T-cell (primary cell): ENCODE results near the gene TSKU. TPM values are rescaled to one million over a fixed set of nuclear protein-coding genes. Genes with fewer than 3 reads are reported as not detected.

ENCODE experiments used
- ATAC-seq, 4 experiments: fragments of 200-7000 bp in 3 of 4; fragments of 150-1000 bp in 1 of 4; cut with Tn5 transposase; replicated peaks in 1 of 4; 1 replicate in 3 of 4; 2 replicates in 1 of 4; pipeline ENCODE4 v1.10.0; 2021; ENCODE audit warnings: moderate library complexity in 3 of 4, mild to moderate bottlenecking in 2 of 4, moderate number of reproducible peaks in 1 of 4
- CTCF ChIA-PET, 2 donors: fragments of 300-600 bp; sonication (Branson Sonifier 250); formaldehyde crosslinking; loops; one replicate each; lab custom pipeline; 2022; ENCODE audit warnings: antibody characterized with exemption in 2 of 2; lab: Charles Lee
- POLR2A ChIA-PET, 2 donors: fragments of 300-600 bp; sonication (Branson Sonifier 250); formaldehyde crosslinking; loops; one replicate each; lab custom pipeline; 2022; ENCODE audit warnings: antibody characterized with exemption in 2 of 2; lab: Charles Lee
- DNase-seq, 35 experiments: peaks; one replicate each; pipeline versions ENCODE4 v3.0.0 to v3.0.0-alpha.2; 2013 to 2023
- H3K27ac ChIP-seq: one replicate; pipeline ENCODE4 v1.5.1; 2013; ENCODE audit warnings: low read length
- H3K27me3 ChIP-seq, 2 experiments: replicated peaks in 1 of 2; 1 replicate in 1 of 2; 2 replicates in 1 of 2; pipeline versions ENCODE4 v1.6.1 to v1.7.0; 2013; ENCODE audit warnings: low read length in 1 of 2, mixed read lengths in 1 of 2; ENCODE audit not compliant: control insufficient read depth in 2 of 2, insufficient read depth in 2 of 2; ENCODE audit errors: extremely low read depth in 1 of 2
- H3K36me3 ChIP-seq, 2 donors: 1 replicate in 1 of 2; 2 replicates in 1 of 2; pipeline versions ENCODE4 v1.6.1 to v1.7.0; 2013; ENCODE audit warnings: low read length in 1 of 2; ENCODE audit not compliant: control insufficient read depth in 2 of 2, insufficient read depth in 1 of 2; ENCODE audit errors: extremely low read depth in 1 of 2
- H3K4me1 ChIP-seq, 2 experiments: 1 replicate in 1 of 2; 2 replicates in 1 of 2; pipeline versions ENCODE4 v1.6.1 to v1.7.0; 2013; ENCODE audit warnings: low read length in 2 of 2, mixed read lengths in 1 of 2; ENCODE audit not compliant: insufficient read depth in 2 of 2, control insufficient read depth in 1 of 2; ENCODE audit errors: extremely low read depth in 1 of 2
- H3K4me3 ChIP-seq, 2 donors: 1 replicate in 1 of 2; 2 replicates in 1 of 2; pipeline versions ENCODE4 v1.5.1 to v1.7.0; 2013; ENCODE audit warnings: mild to moderate bottlenecking in 2 of 2, low read length in 1 of 2, moderate library complexity in 1 of 2; ENCODE audit not compliant: control insufficient read depth in 1 of 2; ENCODE audit errors: extremely low read depth in 1 of 2
- H3K9me3 ChIP-seq: 2 replicates; pipeline ENCODE4 v1.7.0; 2013
- H3K27ac Mint-ChIP-seq, 2 donors: one replicate each; pipeline ENCODE4 v1.8.0; 2020 to 2021; ENCODE audit warnings: mild to moderate bottlenecking in 2 of 2, mixed read lengths in 2 of 2
- H3K27me3 Mint-ChIP-seq, 2 donors: one replicate each; pipeline ENCODE4 v1.8.0; 2021 to 2022; ENCODE audit warnings: mixed read lengths in 2 of 2
- H3K36me3 Mint-ChIP-seq: one replicate; pipeline ENCODE4 v1.8.0; 2021; ENCODE audit warnings: mixed read lengths
- H3K4me1 Mint-ChIP-seq, 3 donors: one replicate each; pipeline ENCODE4 v1.8.0; 2020 to 2022; ENCODE audit warnings: mixed read lengths in 3 of 3, mild to moderate bottlenecking in 1 of 3
- H3K4me3 Mint-ChIP-seq, 3 donors: one replicate each; pipeline ENCODE4 v1.8.0; 2020 to 2022; ENCODE audit warnings: mild to moderate bottlenecking in 3 of 3, mixed read lengths in 3 of 3, moderate library complexity in 3 of 3
- H3K9me3 Mint-ChIP-seq, 3 donors: one replicate each; pipeline ENCODE4 v1.8.0; 2020 to 2022; ENCODE audit warnings: mixed read lengths in 3 of 3
- WGBS: methylation state at CpG from one replicate; pipeline ENCODE4 v1.1.5; 2013; ENCODE audit warnings: missing lambda C conversion rate; ENCODE audit not compliant: insufficient coverage; 5-methylcytosine and 5-hydroxymethylcytosine counted together
- total RNA-seq, 35 experiments: library from RNA in 6 of 35; stranded (reverse) in 6 of 35; fragments of 120-200 nt in 1 of 35; gene quantifications; one replicate each; pipeline versions ENCODE4 v1.2.1 to v1.2.4 and lab custom pipeline; 2013 to 2026

Gene TSKU
- total RNA-seq, 5 donors from 2014 or later (not counting 1 experiment from before 2014, with no cell fraction given) = 0.23 to 0.47 (median 0.32) TPM; not detected in 2

DNA sequence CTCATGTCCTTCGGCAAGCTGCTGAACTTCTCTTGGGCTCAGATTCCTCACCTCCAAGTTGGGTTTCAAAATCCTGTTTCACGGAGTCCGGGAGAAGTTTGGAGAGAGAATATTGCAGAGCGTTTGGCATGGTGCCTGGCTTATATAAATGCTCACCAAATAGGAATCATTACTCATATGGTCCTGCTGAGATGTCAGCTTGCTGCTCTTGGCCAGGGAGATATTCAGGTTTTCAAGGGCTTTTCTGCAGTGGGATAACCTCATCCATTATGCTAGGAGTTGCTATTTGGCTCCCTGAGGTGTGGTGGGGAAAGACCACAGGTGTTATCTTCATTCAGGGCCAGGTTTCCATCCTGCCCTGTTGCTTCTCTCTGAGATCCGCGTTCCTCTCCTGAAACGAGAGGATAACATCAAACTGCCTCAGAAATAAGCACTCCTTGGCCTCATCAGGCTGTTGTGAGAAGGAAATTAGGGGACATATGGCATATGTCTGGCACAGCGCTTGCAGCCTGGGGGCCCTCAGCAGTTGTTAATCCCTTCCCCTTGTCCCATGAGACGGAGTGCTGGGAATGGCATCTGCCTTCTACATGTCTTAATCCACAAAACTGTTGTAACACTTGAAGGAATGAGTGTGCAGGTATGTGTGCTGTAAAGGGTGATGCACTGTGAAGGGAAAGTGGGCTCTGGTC is 47.6 kb downstream of the TSKU start:
- Mint-ChIP-seq H3K4me3 (no peak overlapping the region), H3K4me1 (peaks cover 0 to 4% (median under 1%) of the 10 kb centered on the region in 3 donors), H3K27me3 (peaks cover 6 to 13% of the 10 kb centered on the region in 2 donors), H3K36me3 (no peaks in the 10 kb centered on the region), H3K9me3 (no peaks in the 10 kb centered on the region), H3K27ac (no peak overlapping the region)
- Histone ChIP-seq H3K9me3 (no peaks in the 10 kb centered on the region), H3K4me3 (no peak overlapping the region), H3K27me3 (peaks cover 0 to 15% of the 10 kb centered on the region in 2 experiments), H3K4me1 (no peaks in the 10 kb centered on the region), H3K36me3 (no peaks in the 10 kb centered on the region), H3K27ac (no peak overlapping the region)
- no CpG with 5 or more reads among the region's 9 CpGs for WGBS
- POLR2A ChIA-PET = no interaction called here
- CTCF ChIA-PET = no interaction called here
- no peak for ATAC-seq
- no peak for DNase-seq

DNA sequence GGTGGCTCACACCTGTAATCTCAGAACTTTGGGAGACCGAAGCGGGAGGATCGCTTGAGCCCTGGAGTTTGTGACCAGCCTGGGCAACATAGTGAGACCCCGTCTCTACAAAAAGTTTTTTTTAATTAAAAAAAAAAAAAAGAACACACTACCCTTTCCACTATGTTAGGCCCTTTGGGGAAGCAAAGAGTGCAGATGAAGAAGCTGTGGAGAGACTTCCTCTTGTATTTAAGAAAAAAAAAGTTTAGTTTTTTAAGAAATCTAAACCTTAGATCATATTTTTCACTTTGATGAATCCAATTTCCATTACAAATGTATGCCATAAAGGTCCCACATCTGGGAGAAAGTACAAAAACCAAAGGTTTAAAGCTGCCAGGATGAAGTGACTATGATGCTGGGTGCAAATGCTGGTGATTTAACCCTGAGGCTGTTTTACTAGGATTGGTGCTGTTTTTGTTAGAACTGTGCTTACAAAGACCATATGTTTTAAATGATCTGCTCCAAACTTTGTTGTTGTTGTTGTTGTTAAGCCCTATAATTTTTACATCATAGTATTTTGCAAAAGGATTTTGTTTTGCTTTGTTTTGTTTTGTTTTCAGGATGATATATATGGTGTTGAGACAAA is 48.6 kb downstream of the TSKU start:
- ATAC-seq = no peak
- H3K27ac ChIP-seq = no peak overlapping the region
- Mint-ChIP-seq H3K27me3 (peaks cover 6 to 13% of the 10 kb centered on the region in 2 donors), H3K36me3 (no peaks in the 10 kb centered on the region), H3K4me3 (no peak overlapping the region), H3K27ac (no peak overlapping the region), H3K4me1 (no peaks in the 10 kb centered on the region), H3K9me3 (no peaks in the 10 kb centered on the region)
- H3K4me1 ChIP-seq = no peaks in the 10 kb centered on the region
- ChIA-PET CTCF (no interaction called here), POLR2A (no interaction called here)
- H3K9me3 ChIP-seq = no peaks in the 10 kb centered on the region
- H3K27me3 ChIP-seq = peaks cover 0 to 20% of the 10 kb centered on the region in 2 experiments
- DNase-seq = no peak
- H3K4me3 ChIP-seq = no peak overlapping the region
- no CpG with 5 or more reads among the region's 4 CpGs for WGBS
- no peaks in the 10 kb centered on the region for H3K36me3 ChIP-seq

DNA sequence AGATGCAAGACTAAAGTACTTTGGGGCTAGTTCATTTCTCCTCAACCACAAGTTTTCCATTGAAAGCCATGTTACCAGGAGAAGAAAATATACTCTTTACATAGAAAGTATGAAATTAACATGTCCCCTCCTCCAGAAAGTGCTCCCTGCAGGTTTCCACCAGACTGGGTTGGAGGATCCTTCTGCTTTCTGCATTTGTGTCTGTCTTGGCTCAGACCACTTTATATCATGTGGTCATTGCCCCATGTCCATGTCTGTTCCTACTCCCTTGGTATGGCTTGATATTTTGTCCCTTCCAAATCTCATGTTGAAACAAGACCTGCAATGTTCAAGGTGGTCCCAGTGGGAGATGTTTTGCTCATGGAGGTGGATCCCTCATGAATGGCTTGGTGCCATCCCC is 49.2 kb downstream of the TSKU start:
- H3K27ac Mint-ChIP-seq = no peak overlapping the region
- ChIA-PET POLR2A (no interaction called here), CTCF (no interaction called here)
- H3K9me3 Mint-ChIP-seq = no peaks in the 10 kb centered on the region
- ATAC-seq (no peak), DNase-seq (no peak)
- H3K27me3 Mint-ChIP-seq = peaks cover 6 to 13% of the 10 kb centered on the region in 2 donors
- no peaks in the 10 kb centered on the region for H3K4me1 Mint-ChIP-seq
- no peak overlapping the region for H3K4me3 ChIP-seq
- no peaks in the 10 kb centered on the region for H3K36me3 Mint-ChIP-seq
- H3K4me3 Mint-ChIP-seq = no peak overlapping the region
- H3K36me3 ChIP-seq = no peaks in the 10 kb centered on the region
- H3K27ac ChIP-seq = no peak overlapping the region
- no peaks in the 10 kb centered on the region for H3K9me3 ChIP-seq
- no peaks in the 10 kb centered on the region for H3K4me1 ChIP-seq
- H3K27me3 ChIP-seq = peaks cover 0 to 22% of the 10 kb centered on the region in 2 experiments

DNA sequence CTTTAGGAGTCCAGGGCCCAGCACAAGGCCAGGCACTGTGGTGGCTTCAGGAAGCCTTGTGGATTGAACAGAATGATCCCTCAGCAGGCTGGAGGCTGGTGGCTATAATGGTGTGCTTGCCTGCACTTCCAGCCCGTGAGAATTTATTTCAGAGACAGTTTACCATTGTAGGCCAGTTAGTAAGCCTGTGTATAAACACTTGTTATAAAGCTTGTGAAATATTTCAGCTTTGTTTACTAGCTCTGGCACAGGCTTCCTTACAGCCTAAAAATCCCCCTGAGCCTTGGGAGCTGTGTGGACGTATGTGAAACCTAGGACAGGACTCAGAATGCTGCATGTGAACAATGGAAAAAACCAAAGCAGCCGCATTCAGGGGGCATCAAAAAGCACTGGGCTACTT is 51.0 kb downstream of the TSKU start:
- peaks cover 0 to 29% of the 10 kb centered on the region in 2 experiments for H3K27me3 ChIP-seq
- Mint-ChIP-seq H3K36me3 (no peaks in the 10 kb centered on the region), H3K27me3 (peaks cover 11 to 18% of the 10 kb centered on the region in 2 donors), H3K4me3 (no peak overlapping the region), H3K27ac (no peak overlapping the region), H3K9me3 (no peaks in the 10 kb centered on the region), H3K4me1 (no peaks in the 10 kb centered on the region)
- no peak overlapping the region for H3K4me3 ChIP-seq
- 93% methylated on average over 3 of the region's 3 CpGs for WGBS
- ChIA-PET CTCF (no interaction called here), POLR2A (no interaction called here)
- DNase-seq (no peak), ATAC-seq (no peak)
- H3K4me1 ChIP-seq = no peaks in the 10 kb centered on the region
- no peaks in the 10 kb centered on the region for H3K36me3 ChIP-seq
- no peak overlapping the region for H3K27ac ChIP-seq
- H3K9me3 ChIP-seq = no peaks in the 10 kb centered on the region

DNA sequence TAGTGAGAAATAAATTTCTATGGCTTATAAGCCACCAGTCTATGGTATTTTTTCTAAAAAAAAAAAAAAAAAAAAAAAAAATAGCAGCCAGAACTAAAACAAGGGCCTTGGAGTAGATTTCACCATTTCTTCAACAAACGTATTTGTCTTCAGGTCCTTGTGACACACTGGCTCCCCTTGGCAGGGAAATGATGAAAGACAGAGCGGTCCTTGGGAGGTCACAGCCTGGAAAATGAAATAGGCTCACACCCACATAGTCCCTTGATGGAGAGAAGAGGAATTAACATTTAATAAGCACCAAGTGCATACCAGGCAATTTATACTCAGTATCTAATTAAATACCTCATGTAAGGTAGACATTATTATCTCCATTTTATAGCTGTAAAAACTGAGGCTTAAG is 51.9 kb downstream of the TSKU start:
- CTCF ChIA-PET = no interaction called here
- no peaks in the 10 kb centered on the region for H3K4me1 ChIP-seq

DNA sequence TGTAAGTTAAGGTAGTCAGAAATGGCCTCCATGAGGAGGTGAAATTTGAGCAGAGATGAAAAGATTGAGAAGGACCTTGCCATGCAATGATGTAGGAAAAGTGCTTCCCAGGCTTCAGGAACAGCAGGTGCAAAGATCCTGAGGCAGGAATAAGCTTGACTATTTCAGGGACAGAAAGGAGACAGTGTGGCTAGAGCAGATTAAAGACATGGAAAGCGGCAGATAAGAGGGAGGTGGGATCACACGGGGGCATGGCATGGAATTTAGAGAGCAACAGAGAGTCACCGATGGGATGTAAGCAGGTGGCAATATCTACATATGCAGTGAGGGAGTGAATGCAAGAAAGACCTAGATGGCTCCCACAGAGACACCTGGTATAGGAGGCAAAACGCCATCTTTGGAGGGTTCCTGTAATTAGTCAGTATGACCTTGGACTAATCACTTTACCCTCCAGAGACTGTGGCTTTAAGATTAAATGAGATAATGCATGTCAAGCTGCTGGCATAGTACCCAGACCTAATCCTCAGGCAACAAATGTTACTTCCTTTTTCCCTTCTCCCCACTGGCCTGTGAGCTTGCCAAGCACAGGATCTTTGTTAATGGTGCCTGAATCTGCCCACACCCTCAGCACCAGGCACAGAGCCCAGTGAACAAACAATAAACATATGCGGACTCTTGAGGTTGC is 52.9 kb downstream of the TSKU start:
- Histone ChIP-seq H3K36me3 (no peaks in the 10 kb centered on the region), H3K27me3 (peaks cover 0 to 16% of the 10 kb centered on the region in 2 experiments), H3K27ac (no peak overlapping the region), H3K9me3 (no peaks in the 10 kb centered on the region), H3K4me3 (no peak overlapping the region), H3K4me1 (no peaks in the 10 kb centered on the region)
- Mint-ChIP-seq H3K27me3 (peaks cover 13 to 18% of the 10 kb centered on the region in 2 donors), H3K4me3 (no peak overlapping the region), H3K4me1 (no peaks in the 10 kb centered on the region), H3K27ac (no peak overlapping the region), H3K9me3 (no peaks in the 10 kb centered on the region), H3K36me3 (no peaks in the 10 kb centered on the region)
- 91% methylated on average over 3 of the region's 5 CpGs for WGBS
- ChIA-PET CTCF (no interaction called here), POLR2A (no interaction called here)
- ATAC-seq (no peak), DNase-seq (no peak)

More for the DNA sequence above, 51.9 kb downstream of the TSKU start:
- ATAC-seq = no peak
- no peaks in the 10 kb centered on the region for H3K36me3 ChIP-seq
- H3K9me3 ChIP-seq = no peaks in the 10 kb centered on the region
- H3K27me3 Mint-ChIP-seq = peaks cover 10 to 16% of the 10 kb centered on the region in 2 donors
- POLR2A ChIA-PET = interaction anchor here in 1 of 2 donors (0.6 kb wide), 1 partner anchor 13 kb away, joined by 3 read pairs; no protein-coding TSS in a partner anchor
- no peak overlapping the region for H3K4me3 Mint-ChIP-seq
- H3K4me3 ChIP-seq = no peak overlapping the region
- no peaks in the 10 kb centered on the region for H3K9me3 Mint-ChIP-seq
- H3K27ac Mint-ChIP-seq = no peak overlapping the region
- H3K36me3 Mint-ChIP-seq = no peaks in the 10 kb centered on the region
- no peak for DNase-seq
- H3K27me3 ChIP-seq = peaks cover 0 to 22% of the 10 kb centered on the region in 2 experiments
- no peaks in the 10 kb centered on the region for H3K4me1 Mint-ChIP-seq
- 83% methylated on average over 1 of the region's 2 CpGs for WGBS
- H3K27ac ChIP-seq = no peak overlapping the region
